GM12878 (cell line): ENCODE results near the gene ETV4. TPM values are rescaled to one million over a fixed set of nuclear protein-coding genes. Genes with fewer than 3 reads are reported as not detected.

Source experiments
- ATAC-seq: fragments of 200-7000 bp; cut with Tn5 transposase; 3 replicates; pipeline ENCODE4 v1.9.1; 2020; ENCODE audit warnings: mild to moderate bottlenecking, moderate library complexity
- BruUV-seq: library from RNA; stranded (reverse); fragments of 400-500 nt; replicated peaks from 2 replicates; lab custom pipeline; 2021; lab: Mats Ljungman, UMichigan
- CTCF ChIA-PET: fragments of 300-600 bp; sonication (Branson Sonifier 250); formaldehyde crosslinking; extraction: SDS; loops from one replicate; lab custom pipeline; 2021; ENCODE audit warnings: inconsistent platforms; lab: Yijun Ruan, JAX
- POLR2A ChIA-PET: fragments of 350-600 bp; formaldehyde crosslinking; extraction: SDS; loops from one replicate; lab custom pipeline; 2021; ENCODE audit warnings: inconsistent platforms; lab: Charles Lee
- RAD21 ChIA-PET: fragments of 300-600 bp; sonication (Branson Sonifier 250); formaldehyde crosslinking; loops from one replicate; lab custom pipeline; 2023; ENCODE audit warnings: antibody characterized with exemption; ENCODE audit not compliant: unreplicated experiment; lab: Charles Lee
- SMC1A ChIA-PET: fragments of 300-600 bp; sonication (Branson Sonifier 250); formaldehyde crosslinking; loops from one replicate; lab custom pipeline; 2023; ENCODE audit not compliant: unreplicated experiment, uncharacterized antibody; lab: Charles Lee
- DNase-seq: peaks from one replicate; pipeline ENCODE4 v3.0.0-alpha.2; 2011; ENCODE audit warnings: low read depth, low spot score
- FAIRE-seq: peaks from 3 replicates; lab custom pipeline; 2011; peaks lifted over from hg19 to GRCh38; lab: Jason Lieb, UNC
- H2AFZ ChIP-seq: 2 replicates; pipeline ENCODE4 v1.6.0; 2011; ENCODE audit warnings: low read depth, low read length, control low read depth; ENCODE audit not compliant: control insufficient read depth
- H3K27ac ChIP-seq: 2 replicates; pipeline ENCODE4 v1.5.1; 2011; ENCODE audit warnings: control low read depth; ENCODE audit not compliant: control insufficient read depth, insufficient read depth
- H3K27me3 ChIP-seq, 2 experiments: replicated peaks in 1 of 2; 2 replicates each; pipeline versions ENCODE4 v1.6.0 to v1.6.1; 2011; ENCODE audit warnings: low read length in 1 of 2; ENCODE audit not compliant: control insufficient read depth in 2 of 2, insufficient read depth in 2 of 2
- H3K36me3 ChIP-seq, 2 experiments: 2 replicates each; pipeline ENCODE4 v1.5.1; 2011; ENCODE audit warnings: low read length in 1 of 2; ENCODE audit not compliant: control insufficient read depth in 2 of 2, insufficient read depth in 2 of 2
- H3K4me1 ChIP-seq: 2 replicates; pipeline ENCODE4 v1.6.1; 2011; ENCODE audit warnings: mild to moderate bottlenecking, low read length, moderate library complexity, mixed read lengths; ENCODE audit not compliant: control insufficient read depth, insufficient read depth
- H3K4me2 ChIP-seq: 2 replicates; pipeline ENCODE4 v1.6.0; 2011; ENCODE audit warnings: control low read depth; ENCODE audit not compliant: control insufficient read depth, insufficient read depth
- H3K4me3 ChIP-seq: fragments of 200-600 bp; sonication (generic); 2 replicates; pipeline ENCODE4 v1.5.1; 2016
- H3K79me2 ChIP-seq: 2 replicates; pipeline ENCODE4 v1.6.0; 2011; ENCODE audit warnings: low read length; ENCODE audit not compliant: control insufficient read depth, insufficient read depth
- H3K9ac ChIP-seq: 2 replicates; pipeline ENCODE4 v1.8.0; 2011; ENCODE audit warnings: low read length, control low read depth, mixed read lengths; ENCODE audit not compliant: control insufficient read depth, insufficient read depth
- H3K9me3 ChIP-seq: replicated peaks from 3 replicates; pipeline ENCODE4 v1.5.1; 2011; ENCODE audit warnings: mild to moderate bottlenecking, low read length; ENCODE audit not compliant: control insufficient read depth, insufficient read depth
- H4K20me1 ChIP-seq: 2 replicates; pipeline ENCODE4 v1.6.0; 2011; ENCODE audit not compliant: control insufficient read depth, insufficient read depth
- HDAC2 ChIP-seq: fragments of 200-600 bp; sonication (generic); IDR thresholded peaks from 2 replicates; pipeline ENCODE4 v1.6.1; 2017
- MTA2 ChIP-seq: fragments of 450-650 bp; IDR thresholded peaks from 2 replicates; pipeline ENCODE4 v1.6.1; 2016; ENCODE audit warnings: low read depth, mild to moderate bottlenecking, moderate library complexity
- MTA3 ChIP-seq: IDR thresholded peaks from 2 replicates; pipeline ENCODE4 v1.6.1; 2012; ENCODE audit warnings: low read length, inconsistent platforms, borderline replicate concordance
- NKRF ChIP-seq: fragments of 450-650 bp; conservative IDR thresholded peaks from 2 replicates; pipeline ENCODE4 v1.6.1; 2017; ENCODE audit warnings: mild to moderate bottlenecking, moderate library complexity
- RAD51 ChIP-seq: fragments of 450-650 bp; IDR thresholded peaks from 2 replicates; pipeline ENCODE4 v1.6.1; 2016; ENCODE audit warnings: moderate library complexity, mild to moderate bottlenecking, inconsistent platforms
- SMAD5 ChIP-seq: IDR thresholded peaks from 2 replicates; pipeline ENCODE4 v1.6.1; 2016; ENCODE audit warnings: antibody characterized with exemption, low read depth
- WGBS: methylation state at CpG from one replicate; pipeline ENCODE4 v1.1.6; 2016; ENCODE audit warnings: low lambda C conversion rate; ENCODE audit not compliant: insufficient replicate concordance, insufficient coverage; ENCODE audit errors: missing lambda C conversion rate; 5-methylcytosine and 5-hydroxymethylcytosine counted together
- in situ Hi-C: fragments of 300-500 bp; cut with MboI; formaldehyde crosslinking; loops from 9 replicates; pipeline ENCODE4 v1.14.3; 2018; ENCODE audit warnings: mixed read lengths
- intact Hi-C: fragments of 100-400 bp; cut with micrococcal nuclease; formaldehyde crosslinking; loops from one replicate; pipeline ENCODE4 v1.14.2; 2022; ENCODE audit not compliant: unreplicated experiment
- polyA plus RNA-seq, 11 experiments: library from polyadenylated mRNA; depleted of rRNA in 4 of 11; unstranded in 6 of 11; stranded (reverse) in 5 of 11; fragments of >200 nt; fragmentation: Nextera tagmentation in 4 of 11; fragmentation: Illumina TruSeq in 1 of 11; extraction: Ambion mirVana in 4 of 11; extraction: Trizol in 1 of 11; gene quantifications; 1 replicate in 1 of 11; 2 replicates in 10 of 11; pipeline versions ENCODE4 v1.2.1 to v1.2.3, GENCODE V29; 2011 to 2016; ENCODE audit warnings: inconsistent platforms in 2 of 11, missing spikeins in 2 of 11, low read depth in 1 of 11
- total RNA-seq, 4 experiments: library from RNA; depleted of rRNA in 3 of 4; stranded (reverse); fragments of >200 nt in 3 of 4; fragmentation: Illumina TruSeq in 1 of 4; extraction: Trizol in 1 of 4; gene quantifications; 2 replicates each; pipeline versions ENCODE4 v1.2.1 to v1.2.3, GENCODE V29; 2013 to 2021
- TF ChIP-seq, protein P1 (sequence below): IDR thresholded peaks from 2 replicates; pipeline ENCODE4 v1.6.1; 2012; ENCODE audit warnings: low read depth, low read length, improper control_type of control experiment
- TF ChIP-seq, protein P2 (sequence below): fragments of 450-650 bp; IDR thresholded peaks from 2 replicates; pipeline ENCODE4 v1.6.1; 2018; ENCODE audit warnings: borderline replicate concordance, mild to moderate bottlenecking; ENCODE audit not compliant: partially characterized antibody
- TF ChIP-seq, protein P3 (sequence below): fragments of 450-650 bp; formaldehyde crosslinking; IDR thresholded peaks from 2 replicates; pipeline ENCODE4 v1.5.0; 2022; ENCODE audit warnings: mild to moderate bottlenecking, missing genetic modification characterization

Gene ETV4
- total and polyA plus RNA-seq, 10 of the 15 experiments (the other 5 are each of a cell fraction or from before 2014, with no cell fraction given), result 0.19 to 14.5 (median 1.8) TPM

GRCh38 chr17:43581613-43582012 lies 35.5 kb upstream of the ETV4 start:
- ChIA-PET SMC1A (interaction anchor here (0.7 to 1.0 kb wide), 2 partner anchors 20 to 78 kb away, joined by 3 read pairs; no protein-coding TSS in a partner anchor), CTCF (interaction anchor here (1.0 kb wide), 2 partner anchors 75 to 98 kb away, joined by 3 to 5 read pairs; partner anchors contain the start of gene DHX8), POLR2A (no interaction called here), RAD21 (no interaction called here)
- TF ChIP-seq NKRF (no peak), MTA3 (no peak), SMAD5 (no peak), RAD51 (no peak), HDAC2 (no peak), MTA2 (no peak)
- TF ChIP-seq, protein P1, sequence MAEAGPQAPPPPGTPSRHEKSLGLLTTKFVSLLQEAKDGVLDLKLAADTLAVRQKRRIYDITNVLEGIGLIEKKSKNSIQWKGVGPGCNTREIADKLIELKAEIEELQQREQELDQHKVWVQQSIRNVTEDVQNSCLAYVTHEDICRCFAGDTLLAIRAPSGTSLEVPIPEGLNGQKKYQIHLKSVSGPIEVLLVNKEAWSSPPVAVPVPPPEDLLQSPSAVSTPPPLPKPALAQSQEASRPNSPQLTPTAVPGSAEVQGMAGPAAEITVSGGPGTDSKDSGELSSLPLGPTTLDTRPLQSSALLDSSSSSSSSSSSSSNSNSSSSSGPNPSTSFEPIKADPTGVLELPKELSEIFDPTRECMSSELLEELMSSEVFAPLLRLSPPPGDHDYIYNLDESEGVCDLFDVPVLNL, result no peak
- TF ChIP-seq, protein P2, sequence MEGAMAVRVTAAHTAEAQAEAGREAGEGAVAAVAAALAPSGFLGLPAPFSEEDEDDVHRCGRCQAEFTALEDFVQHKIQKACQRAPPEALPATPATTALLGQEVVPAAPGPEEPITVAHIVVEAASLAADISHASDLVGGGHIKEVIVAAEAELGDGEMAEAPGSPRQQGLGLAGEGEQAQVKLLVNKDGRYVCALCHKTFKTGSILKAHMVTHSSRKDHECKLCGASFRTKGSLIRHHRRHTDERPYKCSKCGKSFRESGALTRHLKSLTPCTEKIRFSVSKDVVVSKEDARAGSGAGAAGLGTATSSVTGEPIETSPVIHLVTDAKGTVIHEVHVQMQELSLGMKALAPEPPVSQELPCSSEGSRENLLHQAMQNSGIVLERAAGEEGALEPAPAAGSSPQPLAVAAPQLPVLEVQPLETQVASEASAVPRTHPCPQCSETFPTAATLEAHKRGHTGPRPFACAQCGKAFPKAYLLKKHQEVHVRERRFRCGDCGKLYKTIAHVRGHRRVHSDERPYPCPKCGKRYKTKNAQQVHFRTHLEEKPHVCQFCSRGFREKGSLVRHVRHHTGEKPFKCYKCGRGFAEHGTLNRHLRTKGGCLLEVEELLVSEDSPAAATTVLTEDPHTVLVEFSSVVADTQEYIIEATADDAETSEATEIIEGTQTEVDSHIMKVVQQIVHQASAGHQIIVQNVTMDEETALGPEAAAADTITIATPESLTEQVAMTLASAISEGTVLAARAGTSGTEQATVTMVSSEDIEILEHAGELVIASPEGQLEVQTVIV, result no peak
- TF ChIP-seq, protein P3, sequence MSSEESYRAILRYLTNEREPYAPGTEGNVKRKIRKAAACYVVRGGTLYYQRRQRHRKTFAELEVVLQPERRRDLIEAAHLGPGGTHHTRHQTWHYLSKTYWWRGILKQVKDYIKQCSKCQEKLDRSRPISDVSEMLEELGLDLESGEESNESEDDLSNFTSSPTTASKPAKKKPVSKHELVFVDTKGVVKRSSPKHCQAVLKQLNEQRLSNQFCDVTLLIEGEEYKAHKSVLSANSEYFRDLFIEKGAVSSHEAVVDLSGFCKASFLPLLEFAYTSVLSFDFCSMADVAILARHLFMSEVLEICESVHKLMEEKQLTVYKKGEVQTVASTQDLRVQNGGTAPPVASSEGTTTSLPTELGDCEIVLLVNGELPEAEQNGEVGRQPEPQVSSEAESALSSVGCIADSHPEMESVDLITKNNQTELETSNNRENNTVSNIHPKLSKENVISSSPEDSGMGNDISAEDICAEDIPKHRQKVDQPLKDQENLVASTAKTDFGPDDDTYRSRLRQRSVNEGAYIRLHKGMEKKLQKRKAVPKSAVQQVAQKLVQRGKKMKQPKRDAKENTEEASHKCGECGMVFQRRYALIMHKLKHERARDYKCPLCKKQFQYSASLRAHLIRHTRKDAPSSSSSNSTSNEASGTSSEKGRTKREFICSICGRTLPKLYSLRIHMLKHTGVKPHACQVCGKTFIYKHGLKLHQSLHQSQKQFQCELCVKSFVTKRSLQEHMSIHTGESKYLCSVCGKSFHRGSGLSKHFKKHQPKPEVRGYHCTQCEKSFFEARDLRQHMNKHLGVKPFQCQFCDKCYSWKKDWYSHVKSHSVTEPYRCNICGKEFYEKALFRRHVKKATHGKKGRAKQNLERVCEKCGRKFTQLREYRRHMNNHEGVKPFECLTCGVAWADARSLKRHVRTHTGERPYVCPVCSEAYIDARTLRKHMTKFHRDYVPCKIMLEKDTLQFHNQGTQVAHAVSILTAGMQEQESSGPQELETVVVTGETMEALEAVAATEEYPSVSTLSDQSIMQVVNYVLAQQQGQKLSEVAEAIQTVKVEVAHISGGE (CRISPR knock-in tag), result no peak
- Histone ChIP-seq H3K9ac (no peak overlapping the region), H3K79me2 (no peaks in the 10 kb centered on the region), H3K4me2 (no peak overlapping the region), H3K9me3 (no peaks in the 10 kb centered on the region), H3K4me1 (peaks cover 25% of the 10 kb centered on the region), H3K4me3 (no peak overlapping the region), H3K27me3 (no peaks in the 10 kb centered on the region), H3K36me3 (no peaks in the 10 kb centered on the region), H3K27ac (no peak overlapping the region), H2AFZ (no peak overlapping the region), H4K20me1 (no peaks in the 10 kb centered on the region)
- in situ Hi-C loops, result no loop called here
- BruUV-seq, result no TSS peak
- 88% methylated on average over 4 of the region's 4 CpGs for WGBS
- no peak for DNase-seq
- no peak for FAIRE-seq
- intact Hi-C loops, result no loop called here
- ATAC-seq, result no peak
